ENCODE measurements around the gene JAKMIP1. TPM values are rescaled to one million over a fixed set of nuclear protein-coding genes. Genes with fewer than 3 reads are reported as not detected.

Gene JAKMIP1
- total RNA-seq, 1 donor from 2014 or later = not detected

- no peak for DNase-seq (ENCODE audit: low read depth, low spot score)
These were observed 156.5 kb downstream of the JAKMIP1 start for GRCh38 chr4:6043843-6044242.

DNA sequence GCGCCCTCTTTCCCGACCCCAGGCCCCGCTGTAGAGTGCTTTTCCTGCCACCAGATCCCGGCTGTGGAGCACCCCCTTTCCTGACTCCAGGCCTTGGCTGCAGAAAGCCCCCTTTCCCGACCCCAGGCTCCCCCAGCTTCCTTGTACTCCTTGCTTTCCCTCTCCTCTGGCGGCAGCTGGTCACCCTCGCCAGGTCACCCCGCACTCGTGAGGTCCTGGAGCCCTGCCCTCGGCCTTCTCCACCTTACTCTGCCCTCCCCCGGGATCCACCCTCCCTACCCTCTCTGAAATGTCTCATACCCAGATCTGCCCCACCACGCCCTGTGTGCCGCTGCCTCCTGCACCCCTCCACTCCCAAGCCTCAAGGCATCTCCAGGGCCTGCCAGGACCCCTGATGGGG, 157.2 kb downstream of the JAKMIP1 start:
- no peak for DNase-seq (ENCODE audit: low read depth, low spot score)

DNA sequence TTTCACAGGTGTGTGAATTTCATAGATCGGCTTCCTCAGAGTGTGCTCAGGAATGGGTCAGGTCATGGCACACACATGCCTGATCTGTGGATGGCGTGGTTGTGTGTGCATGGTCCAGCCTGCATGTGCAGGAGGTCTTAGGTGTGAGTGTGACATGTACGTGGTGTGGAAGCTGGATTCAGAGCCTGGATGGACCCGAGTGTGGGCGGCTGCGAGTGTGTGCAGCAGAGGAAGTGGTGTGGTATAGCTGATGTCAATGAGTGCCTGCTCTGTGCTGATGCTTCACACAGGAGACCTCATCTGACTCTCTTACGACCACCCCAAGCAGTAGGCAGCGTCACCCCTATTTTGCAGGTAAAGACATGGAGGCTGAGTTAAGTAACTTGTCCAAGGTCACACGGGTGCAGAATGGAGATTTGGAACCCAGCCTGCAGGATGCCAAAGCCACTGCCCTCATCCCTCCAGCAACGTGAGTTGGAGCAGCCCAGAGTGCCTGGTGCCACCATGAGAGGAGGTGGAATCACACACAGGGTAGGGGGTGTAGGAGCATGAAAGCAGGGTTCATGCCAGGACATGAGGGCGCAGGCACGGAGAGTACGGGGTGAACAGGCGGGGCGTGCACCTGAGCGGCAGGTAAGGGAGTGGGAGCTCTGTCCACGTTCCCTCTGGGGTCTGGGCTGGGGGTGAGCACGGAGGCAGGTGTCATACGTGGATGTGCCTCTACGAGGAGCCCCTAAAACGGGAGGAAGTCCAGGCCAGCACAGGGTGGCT, 157.9 kb downstream of the JAKMIP1 start:
- no peak for DNase-seq (ENCODE audit: low read depth, low spot score)

DNA sequence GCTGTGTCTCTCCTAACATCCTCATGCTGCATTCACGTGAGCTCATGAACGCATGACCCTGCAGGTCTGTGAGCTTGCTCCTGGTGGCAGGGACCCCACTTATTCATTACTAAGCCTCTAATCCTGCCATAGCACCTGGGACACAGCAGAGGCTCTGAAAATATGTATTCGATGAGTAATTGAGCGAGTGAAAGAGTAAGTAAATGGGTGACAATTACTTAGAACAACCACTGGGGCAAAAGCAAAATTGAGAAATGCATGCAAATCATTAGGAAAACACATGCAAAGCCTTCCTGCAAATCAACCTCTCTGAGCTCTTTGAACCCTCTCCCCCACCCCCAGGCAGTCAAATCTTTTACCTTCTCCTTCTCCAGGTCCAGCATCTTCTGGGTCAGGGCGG, 158.5 kb downstream of the JAKMIP1 start:
- DNase-seq (ENCODE audit: low read depth, low spot score) = no peak

GRCh38 chr4:6038711-6039110, 161.6 kb downstream of the JAKMIP1 start:
- no peak for DNase-seq (ENCODE audit: low read depth, low spot score)

DNA sequence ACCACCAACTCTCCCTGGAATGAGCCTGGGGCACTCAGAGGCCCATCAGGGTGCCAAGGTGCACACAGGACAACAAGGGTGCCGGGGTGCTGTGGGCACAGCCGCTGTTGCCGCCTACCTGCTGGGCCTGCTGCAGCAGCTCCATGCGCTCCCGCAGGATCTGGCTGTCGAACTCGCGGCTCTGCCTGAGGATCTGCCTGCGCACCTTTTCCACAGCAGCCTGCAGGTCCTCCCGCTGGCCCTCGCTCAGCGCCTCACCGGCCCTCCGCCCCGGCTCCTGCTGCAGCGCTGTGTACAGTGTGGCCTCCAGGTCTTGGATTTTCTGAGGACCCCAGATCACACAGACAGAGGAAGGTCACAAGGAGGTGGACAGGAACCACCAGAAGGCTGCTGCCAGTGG, 164.6 kb downstream of the JAKMIP1 start:
- DNase-seq (ENCODE audit: low read depth, low spot score) = no peak

DNA sequence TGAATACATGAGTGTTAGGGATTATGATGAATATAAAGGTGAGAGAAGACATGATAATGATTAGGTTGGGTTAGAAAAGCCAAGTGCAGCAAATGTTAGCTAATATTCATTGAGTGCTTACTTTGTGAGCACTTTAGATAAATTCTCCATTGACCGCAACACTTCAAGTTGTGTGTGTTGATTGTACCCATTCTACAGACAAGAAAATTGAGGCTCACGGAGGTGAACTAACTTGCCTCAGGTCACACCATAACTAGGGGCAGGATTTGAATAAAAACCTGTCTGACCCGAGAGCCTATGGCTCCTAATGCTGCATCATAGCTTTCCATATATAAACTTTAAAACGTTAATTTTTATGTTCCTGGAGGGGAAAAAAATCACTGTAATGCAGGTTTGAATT, 167.0 kb downstream of the JAKMIP1 start:
- DNase-seq (ENCODE audit: low read depth, low spot score) = no peak

DNA sequence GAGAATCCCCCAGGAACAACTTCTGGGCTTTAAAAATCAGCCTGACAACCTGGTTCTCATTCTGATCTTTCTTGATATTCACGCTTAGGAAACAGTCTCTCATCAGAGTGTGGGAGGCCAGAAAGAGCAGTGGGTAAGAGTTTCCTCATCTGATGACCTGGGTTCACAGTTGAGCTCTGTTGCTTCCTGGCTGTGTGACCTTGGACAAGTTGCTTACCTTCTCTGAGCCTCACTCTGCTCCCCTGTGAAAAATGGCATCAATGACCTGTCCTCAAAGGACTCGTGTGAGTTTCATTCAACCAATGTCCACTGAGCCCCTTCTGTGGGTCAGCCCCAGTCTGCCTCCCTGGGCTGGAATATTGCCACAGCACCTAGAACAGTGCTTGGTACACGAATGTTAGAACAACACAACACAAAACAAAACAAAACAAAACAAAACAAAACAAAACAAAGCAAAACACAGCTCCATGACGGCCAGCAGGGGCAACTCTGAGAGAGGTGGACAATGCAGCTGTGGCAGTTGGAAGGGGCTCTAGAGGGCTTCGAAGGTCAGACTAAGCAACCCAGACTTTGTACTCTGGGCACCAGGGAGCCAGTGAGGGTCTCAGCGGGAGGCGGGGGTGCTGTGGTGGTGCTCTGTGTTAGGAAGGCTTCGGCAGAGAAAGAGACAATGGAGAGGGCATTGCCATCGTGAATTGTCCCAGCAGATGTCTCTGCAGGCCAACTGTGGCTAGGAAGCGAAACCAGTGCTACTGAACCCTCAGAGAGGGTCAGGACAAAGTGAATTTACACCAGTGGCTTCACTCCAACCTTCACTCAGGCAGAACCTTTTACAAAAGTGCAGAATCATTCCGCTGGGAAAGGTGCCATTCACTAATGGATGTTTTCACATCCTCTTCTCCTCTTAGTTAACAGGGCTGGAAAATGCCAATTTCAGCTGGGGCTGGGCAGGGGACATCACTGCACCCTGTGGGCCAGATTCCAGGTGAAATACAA, 167.8 kb downstream of the JAKMIP1 start:
- no peak for DNase-seq (ENCODE audit: low read depth, low spot score)

GRCh38 chr4:6031846-6032245, 168.5 kb downstream of the JAKMIP1 start:
- DNase-seq (ENCODE audit: low read depth, low spot score) = no peak

GRCh38 chr4:6030679-6031078, 169.7 kb downstream of the JAKMIP1 start:
- DNase-seq (ENCODE audit: low read depth, low spot score) = no peak

DNA sequence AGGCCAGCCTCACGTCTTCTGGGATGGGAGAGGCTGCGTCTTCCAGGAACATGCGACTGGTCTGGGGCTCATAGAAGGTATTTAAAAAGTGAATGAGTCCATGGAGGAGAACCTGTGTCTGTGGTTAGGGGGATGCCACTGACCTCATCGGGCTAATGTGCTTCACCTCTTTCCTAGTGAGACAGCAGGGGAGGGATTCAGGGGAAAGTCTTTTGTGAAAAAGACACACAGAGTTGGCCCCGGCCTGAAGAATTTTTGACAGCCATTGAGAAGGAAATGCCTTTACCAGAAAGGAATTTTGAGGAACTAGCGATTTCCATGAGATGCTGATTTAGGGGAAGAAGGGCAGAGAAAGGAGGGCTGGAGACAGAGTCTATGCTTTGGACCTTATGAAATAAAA, 171.1 kb downstream of the JAKMIP1 start:
- DNase-seq (ENCODE audit: low read depth, low spot score) = no peak

- no peak for DNase-seq (ENCODE audit: low read depth, low spot score)
These were observed 172.2 kb downstream of the JAKMIP1 start for GRCh38 chr4:6028168-6028567.

GRCh38 chr4:6027392-6027791, 173.0 kb downstream of the JAKMIP1 start:
- no peak for DNase-seq (ENCODE audit: low read depth, low spot score)

- DNase-seq (ENCODE audit: low read depth, low spot score) = no peak
These were observed 175.9 kb downstream of the JAKMIP1 start for GRCh38 chr4:6024313-6024960.

- no peak for DNase-seq (ENCODE audit: low read depth, low spot score)
These were observed 176.6 kb downstream of the JAKMIP1 start for GRCh38 chr4:6023731-6024130.

GRCh38 chr4:6022607-6023288, 177.6 kb downstream of the JAKMIP1 start:
- no peak for DNase-seq (ENCODE audit: low read depth, low spot score)

DNA sequence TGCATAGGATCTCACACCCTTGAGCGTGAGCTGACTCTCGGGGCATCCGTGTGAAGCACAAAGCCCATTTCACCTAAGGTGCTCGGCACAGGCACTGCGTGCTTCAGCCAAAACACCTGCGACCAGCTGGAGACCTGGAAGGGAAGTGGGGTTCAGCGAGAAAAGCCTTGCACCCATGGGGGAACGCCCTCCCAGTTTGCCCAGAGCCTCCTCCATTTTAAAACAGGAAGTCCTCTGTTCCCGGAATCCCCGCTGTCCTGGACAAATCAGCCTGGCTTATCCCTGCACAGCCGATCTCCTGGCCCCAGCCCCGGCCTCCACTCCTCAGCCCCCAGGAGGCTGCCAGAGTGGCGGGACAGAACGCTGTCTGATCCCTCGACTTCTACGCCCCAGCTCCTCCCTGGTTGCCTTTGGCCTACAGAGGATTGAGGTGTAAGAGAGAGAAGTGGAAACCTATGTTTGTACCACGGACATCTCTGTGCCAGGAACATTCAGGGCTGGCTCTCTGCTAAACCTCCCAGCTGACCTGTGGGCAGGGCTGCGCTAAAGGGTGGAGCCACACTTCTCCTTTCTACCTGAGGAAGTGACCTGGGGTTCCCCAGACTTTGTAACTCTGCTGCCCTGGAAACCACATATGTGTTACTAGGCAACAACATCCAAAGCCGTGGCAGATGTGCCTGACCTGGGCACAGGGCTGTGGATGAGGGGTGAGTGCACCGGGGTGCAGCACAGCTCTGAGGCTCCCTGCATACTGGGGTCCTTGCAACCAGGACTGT, 178.3 kb downstream of the JAKMIP1 start:
- DNase-seq (ENCODE audit: low read depth, low spot score) = no peak

GRCh38 chr4:6020613-6021012, 179.7 kb downstream of the JAKMIP1 start:
- no peak for DNase-seq (ENCODE audit: low read depth, low spot score)

DNA sequence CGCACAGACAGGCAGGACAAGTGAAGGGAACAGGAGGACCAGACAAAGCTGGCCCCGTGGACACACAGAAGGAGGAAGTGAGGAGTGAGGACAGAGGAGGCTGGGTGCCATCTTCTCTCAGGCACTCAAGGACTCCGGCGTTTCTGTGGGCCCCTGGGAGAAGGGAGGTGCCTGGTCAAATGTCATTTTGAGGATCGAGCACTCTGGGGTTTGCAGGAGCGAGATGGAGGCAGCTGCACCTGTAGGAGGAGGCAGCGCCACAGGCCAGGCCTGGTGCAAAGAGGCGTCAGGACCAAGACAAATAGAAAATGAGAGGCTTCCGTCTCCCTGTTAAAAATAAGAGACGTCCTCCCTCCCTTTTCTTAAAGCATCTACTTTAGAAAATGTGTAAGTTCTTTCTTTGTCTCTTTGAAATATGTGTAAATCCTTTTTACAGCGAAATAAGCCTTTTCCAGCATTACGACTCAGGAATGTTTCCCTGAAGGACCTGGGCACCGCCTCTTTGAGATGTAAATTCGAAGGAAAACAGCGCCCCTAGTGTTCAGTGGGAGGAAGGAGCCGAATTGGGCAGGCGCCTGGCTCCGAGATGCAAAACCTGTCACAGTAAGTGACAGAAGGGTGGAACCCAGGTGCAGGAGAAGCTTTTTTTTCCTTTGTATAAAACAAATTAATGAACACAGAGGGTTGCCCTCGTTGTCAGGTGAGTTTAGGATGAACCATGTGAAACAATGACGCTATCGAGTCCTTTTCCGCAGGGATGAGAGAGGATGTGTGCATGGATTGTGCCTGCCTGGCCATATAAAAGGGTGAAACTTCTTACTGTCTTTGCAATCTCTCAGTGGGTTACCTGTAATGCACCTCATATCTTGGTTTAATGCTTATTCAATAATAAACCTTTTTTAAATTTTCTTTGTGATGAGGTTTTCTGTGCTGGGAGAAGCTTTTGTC, 180.8 kb downstream of the JAKMIP1 start:
- DNase-seq (ENCODE audit: low read depth, low spot score) = no peak
